ENCODE results near the gene C2orf49.

The C2orf49 gene

DNA sequence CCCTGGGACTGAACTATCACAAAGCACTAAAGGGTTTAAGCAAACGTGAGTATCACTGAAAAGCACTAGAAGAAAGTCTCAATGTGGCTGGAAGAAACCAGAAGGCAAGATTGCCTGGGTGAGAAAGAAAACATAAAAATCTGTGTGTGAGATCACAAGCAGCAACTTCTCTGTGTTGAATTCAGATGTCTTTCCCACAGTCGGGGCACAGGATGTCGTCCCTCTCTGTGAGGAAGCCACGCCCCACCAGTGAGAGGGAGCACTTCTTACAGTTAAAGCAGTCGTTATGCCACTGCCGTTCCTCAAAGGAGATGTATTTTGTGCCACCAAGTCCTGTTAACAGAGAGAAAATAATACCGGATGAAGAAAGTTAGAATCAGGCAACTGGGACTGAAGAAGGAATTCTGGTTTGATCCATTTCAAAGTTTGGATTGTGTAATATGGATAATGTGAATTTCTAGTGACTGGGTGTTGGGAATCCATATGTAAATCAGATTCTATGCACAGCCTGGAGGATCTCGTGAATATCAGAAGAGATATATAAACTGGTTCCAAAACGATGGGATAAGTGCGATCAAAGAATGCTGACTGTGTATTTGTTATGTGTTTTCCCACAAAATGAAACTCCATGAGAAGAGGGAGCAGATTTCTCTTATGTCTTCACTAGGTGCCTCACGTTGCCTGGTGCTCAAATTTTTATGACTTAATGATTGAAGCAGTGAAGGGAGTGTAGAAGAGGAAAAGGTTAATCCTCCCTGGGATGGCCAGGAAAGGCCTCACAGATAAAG is 24.0 kb downstream of the C2orf49 start:
- no peak for DNase-seq (ENCODE audit: low read depth, low spot score)

DNA sequence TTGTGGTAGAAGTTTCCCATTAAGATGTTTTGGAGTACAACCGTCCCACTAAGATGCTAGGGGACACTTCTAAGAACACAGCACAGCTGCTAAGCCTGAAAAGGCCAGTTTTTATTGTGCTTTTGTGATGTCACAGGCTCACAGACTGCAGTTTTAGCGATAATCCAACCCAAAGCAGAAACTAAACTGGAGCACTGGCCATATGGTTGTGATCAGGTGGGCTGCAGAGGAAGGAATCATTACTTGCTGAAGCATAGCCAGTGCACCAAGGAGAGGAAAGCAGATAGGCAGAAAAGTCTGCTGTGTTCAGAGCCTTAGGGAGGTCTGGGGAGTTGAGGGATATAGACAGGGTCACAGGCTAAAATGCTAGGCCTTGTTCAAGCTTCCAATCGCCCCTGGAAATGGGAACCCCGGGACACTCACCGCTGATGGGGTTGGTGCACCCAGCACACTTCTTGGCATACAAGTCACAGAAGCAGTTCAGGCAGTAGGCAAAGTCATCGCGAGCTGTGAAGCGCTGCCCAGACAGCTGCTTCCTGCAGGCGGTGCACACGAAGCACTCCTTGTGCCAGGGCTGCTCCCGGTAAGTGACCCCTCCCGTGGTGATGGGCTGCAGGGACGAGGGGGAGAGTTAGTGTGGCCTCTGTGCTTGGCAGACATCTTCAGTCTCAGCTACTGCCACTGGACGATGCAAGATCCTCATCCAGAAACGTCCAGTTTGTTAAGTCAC is 25.7 kb downstream of the C2orf49 start:
- no peak for DNase-seq (ENCODE audit: low read depth, low spot score)

DNA sequence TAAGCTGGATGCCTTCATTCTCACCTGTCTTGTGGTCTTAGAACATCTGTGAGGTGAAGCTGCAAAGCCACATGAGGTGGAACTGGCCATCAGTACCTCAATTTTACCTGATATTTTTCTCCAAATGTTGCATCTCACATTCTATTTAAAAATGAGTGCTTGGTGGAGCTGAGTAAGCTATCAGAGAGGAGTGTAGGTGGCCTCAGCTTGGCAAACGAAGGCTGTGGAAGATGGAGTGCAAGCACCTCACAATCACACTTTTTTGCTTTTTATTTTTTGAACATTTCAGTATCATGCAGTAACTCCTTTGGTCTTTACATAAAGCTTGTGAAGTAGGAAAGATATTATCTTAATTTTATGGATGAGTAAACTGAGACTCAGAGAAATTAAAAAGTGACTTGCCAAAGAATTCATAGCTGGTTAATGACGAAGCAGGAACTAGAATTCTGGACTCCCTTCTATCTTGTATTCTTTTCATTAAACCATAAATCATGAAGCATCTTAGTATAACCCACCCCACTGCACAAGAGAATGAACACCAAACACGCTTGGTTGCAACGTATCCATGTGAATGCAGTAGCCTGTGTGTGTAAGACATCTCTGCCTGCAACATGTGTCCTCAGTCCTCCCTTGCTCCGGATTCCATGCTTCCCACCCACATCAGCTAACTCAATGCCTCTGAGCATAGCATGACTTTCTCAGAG is 27.2 kb downstream of the C2orf49 start:
- no peak for DNase-seq (ENCODE audit: low read depth, low spot score)

DNA sequence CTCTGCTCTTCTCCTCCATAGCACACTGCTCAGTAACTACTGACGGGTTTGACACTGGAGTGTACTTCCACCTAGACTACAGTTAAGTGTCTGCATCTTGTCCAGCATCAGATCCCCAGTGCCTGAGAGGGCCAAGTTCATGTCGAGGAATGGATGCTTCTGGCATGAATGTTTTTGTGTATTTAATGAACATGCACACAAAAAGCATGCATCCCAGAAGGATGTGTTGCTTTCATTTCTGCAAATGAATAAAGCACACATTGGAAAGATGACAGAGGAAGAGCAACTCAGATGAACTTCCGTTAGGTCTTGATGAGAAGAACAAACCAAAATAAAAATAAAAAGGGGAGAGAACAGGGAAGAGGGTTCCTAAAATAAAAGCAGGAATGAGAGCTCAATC is 27.9 kb downstream of the C2orf49 start:
- DNase-seq (ENCODE audit: low read depth, low spot score): no peak

DNA sequence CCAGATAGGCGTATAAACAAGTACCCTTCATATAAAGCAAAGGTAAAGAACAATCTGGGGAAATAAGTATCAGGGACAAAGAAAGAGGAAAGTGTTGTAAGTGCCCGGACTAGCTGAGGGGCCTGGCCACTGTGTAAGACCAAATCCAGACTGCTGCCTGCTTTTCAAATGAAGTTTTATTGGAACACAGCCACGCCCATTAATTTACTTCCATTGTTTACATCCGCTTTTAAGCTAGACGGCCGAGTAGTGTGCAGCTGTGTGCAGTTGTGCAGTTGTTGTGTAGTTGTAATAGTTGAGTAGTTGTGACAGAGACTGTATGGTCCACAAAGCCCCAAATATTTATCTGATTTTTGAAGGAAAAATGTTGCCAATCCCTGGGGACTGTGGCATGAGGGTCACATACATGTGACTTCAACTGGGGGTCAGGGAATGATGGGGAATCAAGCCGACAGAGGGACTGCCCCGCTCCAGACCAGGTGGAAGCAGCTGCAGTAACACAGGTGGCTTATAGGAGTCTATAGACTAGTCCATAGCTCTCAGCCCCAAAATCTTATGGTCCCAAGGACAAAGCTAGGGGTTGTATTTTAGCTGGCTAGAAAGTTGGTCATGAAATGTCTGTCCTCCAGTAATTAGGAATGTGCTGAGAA is 31.5 kb downstream of the C2orf49 start:
- no peak for DNase-seq (ENCODE audit: low read depth, low spot score)

DNA sequence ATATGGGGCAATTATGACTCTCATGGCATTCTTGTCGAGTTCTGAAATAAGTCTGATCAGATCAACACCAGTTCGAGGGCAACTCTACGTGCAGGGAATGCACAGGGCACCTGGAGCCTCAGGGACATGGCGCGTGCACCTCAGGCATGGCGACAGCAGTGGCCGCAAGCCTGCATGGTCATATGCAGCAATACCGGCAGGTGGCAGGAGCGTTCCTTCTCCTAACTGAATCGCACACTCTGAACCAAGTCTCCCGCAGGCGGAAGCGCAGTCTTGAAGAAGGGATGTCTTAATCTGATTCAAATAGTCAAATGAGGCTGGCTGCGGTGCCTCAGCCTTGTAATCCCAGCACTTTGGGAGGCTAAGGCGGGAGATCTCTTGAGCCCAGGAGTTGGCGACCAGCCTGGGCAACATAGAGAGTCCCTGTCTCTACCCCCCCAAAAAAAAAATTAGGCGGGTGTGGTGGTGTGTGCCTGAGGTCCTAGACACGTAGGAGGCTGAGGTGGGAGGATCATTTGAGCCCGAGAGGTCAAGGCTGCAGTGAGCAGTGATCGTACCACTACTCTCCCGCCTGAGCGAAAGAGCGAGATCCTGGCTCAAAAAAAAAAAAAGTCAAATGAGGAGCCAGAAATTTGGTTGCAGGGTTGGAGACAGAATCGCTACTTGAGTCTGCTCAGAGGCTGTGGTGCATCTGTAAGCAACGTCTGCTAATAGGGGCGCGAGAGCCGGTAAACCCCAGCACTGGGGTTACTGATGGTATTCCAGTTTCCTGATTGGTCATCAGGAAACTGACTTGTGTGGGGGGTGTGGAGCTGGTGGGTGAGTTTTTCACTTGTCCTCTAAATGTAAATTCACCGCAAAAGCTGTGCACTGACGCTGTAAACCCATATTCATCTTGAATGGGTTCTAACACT is 32.7 kb downstream of the C2orf49 start:
- DNase-seq (ENCODE audit: low read depth, low spot score): peak; percentile 76

DNA sequence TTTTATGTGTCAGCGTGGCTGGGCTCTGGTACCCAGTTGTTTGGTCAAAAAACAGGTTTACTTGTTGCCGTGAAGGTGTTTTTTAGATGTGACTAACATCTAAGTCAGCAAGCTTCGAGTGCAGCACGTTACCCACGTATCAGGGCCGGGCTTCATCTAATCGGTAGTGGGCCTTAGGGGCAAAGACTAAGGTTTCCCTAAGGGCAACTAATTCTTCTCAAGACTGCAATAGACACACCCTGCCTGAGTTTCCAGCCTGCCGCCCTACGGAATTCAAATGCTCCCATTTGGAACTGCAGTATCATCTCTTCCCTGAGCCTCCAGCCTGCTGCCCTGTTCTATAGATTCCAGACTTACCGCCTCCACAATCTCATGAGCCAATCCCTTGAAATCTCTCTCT is 33.8 kb downstream of the C2orf49 start:
- no peak for DNase-seq (ENCODE audit: low read depth, low spot score)

DNA sequence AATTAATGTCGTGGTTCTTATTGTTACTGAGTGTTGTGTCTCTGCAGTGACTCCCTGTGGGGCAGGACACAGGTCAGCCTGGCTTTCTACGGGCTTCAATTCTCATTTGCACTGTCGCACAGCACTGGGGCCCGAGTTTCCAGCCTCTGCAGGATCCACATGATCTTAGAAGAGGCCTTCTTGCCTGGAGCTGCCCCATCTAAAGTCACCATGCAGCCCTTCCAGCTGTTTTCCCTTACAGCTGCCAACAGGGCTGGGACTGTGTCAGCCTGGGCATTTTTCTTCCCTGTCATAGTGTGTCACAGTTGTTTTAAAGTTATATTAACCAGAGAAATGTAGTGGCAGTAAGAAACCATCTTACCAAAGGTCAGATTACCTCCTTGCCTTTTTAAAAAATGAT is 34.5 kb downstream of the C2orf49 start:
- DNase-seq (ENCODE audit: low read depth, low spot score): no peak

DNA sequence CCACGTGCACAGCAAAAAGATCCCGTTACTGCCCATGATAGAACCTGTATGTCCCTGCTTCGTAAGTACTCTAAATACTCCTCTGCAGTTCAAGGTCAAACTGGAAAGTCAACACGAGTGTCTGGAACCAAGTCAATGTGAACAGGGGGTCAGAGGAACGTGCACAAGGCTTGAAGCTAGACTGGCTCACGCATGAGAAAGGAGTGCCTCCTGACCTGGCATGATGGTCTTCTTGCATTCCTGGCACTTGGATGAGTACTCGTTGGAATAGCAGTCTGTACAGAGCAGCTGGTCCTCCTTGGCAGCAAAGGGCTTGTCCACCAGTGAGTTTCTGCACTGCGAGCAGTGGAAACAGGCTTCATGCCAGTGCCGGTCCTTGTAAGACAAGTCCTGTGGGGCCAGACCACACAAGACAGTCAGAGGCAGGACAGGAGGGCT is 36.0 kb downstream of the C2orf49 start:
- no peak for DNase-seq (ENCODE audit: low read depth, low spot score)

DNA sequence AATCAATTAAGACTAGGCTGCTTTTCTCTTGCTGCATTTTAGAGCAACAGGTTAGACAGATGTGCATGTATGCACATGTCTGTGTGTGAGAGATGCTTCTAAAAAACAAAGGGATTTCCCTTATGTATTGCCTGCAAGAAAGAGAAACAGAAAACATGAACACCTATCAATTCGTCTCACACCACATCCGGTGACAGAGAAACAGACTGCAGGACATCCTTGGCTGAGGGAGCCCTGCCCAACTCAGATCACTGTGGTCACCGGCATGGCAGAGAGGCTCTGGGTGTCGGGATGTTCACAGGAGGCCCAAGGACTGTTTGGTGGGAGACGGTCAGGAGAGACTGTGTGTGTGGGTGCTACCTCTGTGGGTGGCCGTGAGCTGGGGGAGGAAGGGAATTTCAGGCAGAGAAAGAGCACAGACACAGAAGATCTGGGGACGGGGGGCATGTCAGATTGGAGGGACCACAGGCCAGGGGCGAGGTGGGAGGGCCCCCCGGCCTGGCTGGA is 36.6 kb downstream of the C2orf49 start:
- no peak for DNase-seq (ENCODE audit: low read depth, low spot score)

DNA sequence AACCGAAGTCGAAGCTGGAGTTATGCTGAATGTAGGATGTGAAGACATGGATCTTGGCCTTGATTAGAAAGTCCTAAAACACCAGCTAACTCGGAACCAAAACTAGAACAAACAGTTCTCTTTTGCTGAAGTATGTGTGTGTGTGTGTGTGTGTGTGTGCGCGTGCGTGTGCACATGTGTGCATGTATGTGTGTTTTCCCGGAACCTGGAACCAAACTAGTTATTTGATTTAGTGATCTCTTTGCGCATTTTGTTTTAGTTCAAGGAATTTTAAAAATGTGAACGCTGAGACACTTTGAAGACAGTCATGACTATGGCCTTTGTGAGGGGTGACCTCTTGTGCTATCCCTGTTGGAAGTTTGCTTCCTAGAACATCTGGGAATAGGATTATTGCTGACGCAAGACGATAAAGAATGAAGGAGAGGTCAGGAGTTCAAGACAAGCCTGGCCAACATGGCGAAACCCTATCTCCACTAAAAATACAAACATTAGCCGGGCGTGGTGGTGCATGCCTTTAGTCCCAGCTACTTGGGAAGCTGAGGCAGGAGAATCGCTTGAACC is 37.7 kb downstream of the C2orf49 start:
- DNase-seq (ENCODE audit: low read depth, low spot score): no peak

DNA sequence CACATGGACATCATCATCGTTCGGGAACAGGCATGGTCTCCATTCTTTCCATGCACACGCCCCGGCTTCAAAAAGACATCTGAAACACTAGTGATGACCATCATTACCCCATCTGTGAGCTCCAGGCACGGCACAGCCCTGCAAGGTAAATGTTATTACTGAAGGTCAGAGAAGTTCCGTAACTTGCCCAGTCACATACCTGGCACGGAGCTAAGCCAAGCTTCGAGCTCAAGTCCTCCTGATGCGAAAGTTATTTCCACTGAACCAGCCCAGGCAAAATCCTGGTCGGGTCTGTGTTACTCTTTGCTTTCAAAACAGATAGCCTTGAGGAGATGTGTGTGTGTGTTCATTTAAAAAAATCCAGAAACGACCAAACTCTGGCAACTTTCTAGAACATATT is 38.7 kb downstream of the C2orf49 start:
- no peak for DNase-seq (ENCODE audit: low read depth, low spot score)

DNA sequence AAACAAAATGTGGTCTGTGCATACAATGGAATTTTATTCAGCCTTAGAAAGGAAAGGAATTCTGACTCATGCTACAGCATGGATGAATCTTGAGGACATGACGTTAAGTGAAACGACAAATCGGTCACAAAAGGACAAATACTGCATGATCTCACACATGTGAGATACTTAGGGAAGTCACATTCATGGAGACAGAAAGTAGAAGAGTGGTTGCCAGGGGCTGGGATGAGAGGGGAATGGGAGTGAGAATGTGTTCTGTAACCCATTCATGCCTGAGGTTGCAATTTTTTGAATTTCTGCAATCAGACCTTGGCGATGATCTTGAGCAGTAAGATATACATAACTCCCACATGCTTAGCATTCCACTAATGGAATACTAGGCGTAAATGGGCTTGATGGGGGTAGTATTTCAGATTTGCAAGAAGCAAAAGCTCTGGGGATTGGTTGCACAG is 39.5 kb downstream of the C2orf49 start:
- DNase-seq (ENCODE audit: low read depth, low spot score): no peak

DNA sequence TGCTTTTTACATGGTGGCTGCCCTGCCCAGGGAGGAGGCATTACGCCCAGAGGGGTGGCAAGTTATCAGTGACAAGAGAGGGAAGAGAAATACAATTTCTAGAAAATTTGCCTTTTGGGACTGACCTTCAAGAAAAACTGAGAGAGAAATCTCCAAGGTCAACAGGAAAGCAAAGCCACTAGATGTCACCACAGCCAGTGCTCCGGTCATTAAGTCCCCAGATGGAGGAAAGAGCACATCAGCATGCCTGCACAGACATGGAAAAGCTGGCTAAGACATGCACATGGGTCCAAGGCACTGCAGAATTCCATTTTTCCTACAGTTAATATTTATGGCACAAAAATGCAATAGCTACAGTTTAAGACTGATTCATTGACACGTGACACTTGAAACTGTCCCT is 40.5 kb downstream of the C2orf49 start:
- no peak for DNase-seq (ENCODE audit: low read depth, low spot score)

DNA sequence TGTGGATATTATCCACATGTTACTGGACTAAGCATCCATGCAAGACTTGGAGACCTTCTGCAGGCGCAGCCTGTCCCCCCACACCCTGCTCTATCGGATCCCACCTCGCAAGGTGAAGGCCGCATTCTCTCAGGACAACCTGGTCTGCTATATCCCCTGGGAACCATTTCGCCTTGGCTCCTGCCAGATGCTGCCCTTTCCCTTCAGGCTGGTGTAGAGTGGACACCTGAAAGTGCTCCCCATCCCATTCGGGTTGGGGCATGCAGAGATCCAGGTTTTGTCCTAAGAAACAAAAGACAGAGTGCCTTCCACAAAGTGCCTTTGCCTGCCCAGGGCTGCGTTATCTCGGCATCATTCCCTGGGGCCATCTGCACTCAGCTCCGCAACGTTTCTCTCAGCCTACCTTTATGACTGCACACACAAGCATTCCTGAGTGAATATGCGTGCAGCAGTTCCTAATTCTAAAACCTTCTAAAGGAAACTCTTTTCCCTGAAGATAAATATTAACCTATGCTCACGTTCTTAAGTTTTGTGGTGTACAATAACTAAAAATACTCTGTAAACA is 41.0 kb downstream of the C2orf49 start:
- no peak for DNase-seq (ENCODE audit: low read depth, low spot score)

DNA sequence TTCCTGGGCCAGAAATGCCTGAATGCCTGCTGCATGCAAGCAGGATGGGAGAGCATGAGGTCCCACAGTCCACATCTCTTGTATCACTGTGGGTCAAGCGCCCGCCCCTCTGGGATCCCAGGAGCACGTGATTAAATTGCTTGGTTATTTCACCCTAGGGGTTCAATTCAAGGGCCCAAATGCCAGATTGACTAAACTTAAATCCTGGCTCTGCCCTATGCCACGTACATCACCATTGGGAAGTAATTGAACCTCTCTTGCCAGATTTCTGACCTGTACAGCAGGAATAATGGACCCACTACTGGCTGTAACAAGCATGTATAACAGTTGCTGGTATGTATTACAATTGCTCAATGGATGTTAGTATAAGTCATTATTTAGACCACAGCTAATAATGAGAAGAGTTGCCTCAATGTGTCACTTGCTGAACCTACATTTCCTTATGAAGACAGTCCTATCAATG is 41.6 kb downstream of the C2orf49 start:
- DNase-seq (ENCODE audit: low read depth, low spot score): no peak

DNA sequence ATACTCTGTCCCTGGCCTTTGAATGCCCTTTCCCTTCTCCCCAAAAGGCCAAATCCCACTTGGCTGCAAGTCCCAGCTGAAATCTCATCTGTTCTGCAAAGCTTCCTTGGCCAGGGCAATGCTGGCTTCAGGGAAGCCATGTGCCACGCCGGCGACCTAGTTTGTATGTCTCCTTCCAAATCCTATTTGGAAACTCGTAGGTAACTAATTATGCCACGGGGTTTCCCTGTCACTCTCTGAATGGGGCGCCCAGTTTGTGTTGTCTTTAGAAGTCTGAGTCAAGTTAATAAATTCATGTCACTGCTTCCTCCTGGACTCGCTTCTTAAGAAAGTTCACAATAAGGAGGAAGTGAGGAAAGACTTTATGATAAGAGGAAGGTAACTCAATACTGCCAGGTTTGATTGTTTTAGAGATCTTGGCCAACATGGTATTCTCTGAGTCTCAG is 42.4 kb downstream of the C2orf49 start:
- DNase-seq (ENCODE audit: low read depth, low spot score): no peak

DNA sequence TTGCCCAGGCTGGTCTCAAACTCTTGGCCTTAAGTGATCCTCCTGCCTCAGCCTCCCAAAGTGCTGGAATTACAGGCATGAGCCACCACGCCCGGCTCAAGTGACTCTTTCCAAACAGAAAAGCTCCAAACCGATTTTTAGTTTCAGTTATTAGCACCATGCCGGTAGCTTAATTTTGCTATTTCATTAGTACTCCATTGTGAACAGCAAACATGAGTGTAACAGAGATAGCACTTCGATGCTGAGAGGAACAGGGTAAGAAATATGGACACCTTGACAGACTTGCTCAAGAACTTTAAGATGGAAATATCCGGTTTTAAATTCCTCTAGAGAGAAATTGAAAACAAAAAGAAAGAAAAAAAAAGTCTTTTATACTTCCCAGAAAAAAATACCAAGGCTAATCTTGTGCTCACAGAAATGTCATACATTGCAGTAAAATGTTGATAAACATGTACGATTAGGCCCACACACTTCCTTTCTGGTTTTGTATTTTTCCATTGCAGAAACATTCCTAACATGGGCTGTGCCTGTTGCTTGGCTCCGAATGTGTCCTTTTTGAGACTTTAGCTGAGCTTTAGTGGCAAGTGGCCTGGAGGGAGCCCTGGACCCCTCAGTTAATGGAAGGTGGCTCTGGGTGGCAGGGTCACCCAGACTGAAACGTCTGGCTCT is 43.2 kb downstream of the C2orf49 start:
- no peak for DNase-seq (ENCODE audit: low read depth, low spot score)

DNA sequence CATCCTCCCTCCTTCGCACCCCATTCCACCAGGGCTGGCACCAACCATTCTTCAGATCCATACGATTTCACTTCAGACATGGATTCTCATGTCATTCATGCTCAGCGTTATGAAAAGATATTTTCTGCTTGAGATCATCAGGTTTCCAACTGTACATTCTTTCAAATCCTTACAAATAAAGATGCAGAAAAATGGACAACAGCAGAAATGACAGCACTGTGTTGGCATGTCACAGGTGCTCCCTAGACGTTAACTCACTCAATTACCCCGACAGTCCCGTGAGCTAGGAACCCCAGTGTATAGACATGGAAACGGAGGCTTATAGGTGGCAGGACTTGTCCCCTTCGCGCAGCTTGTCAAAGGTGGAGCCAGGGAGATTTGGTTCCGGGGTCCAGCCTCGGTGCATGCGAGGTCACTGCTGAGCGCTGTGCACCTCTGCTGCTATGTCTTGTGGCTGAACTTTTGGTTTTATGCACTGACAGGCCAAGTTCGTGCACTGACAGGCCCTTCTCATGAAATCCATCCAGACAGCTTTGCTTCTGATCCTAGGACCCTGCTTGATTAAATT is 43.8 kb downstream of the C2orf49 start:
- no peak for DNase-seq (ENCODE audit: low read depth, low spot score)
